EH (cell line): ENCODE results near the gene TTC24.
"Not testable (repeated sequence)": the region's sequence is repeated elsewhere in the genome, so short reads cannot be mapped to it uniquely, and the experiment has no call there.

Experiments
- DNase-seq: peaks from one replicate; pipeline ENCODE4 v3.0.0-alpha.2; 2015; ENCODE audit warnings: low read depth

The TTC24 gene

GRCh38 chr1:156587927-156588326 is 8.4 kb downstream of the TTC24 start:
- not testable (repeated sequence) for DNase-seq

- no peak for DNase-seq
Measured at GRCh38 chr1:156589546-156589945, 10.0 kb downstream of the TTC24 start.

- no peak for DNase-seq
Measured at GRCh38 chr1:156590326-156591180, 11.0 kb downstream of the TTC24 start.

- no peak for DNase-seq
Measured at GRCh38 chr1:156591181-156591431, 11.6 kb downstream of the TTC24 start.

- DNase-seq, result peak; percentile 72
Measured at GRCh38 chr1:156591432-156592157, 12.1 kb downstream of the TTC24 start, which contains the start of gene NAXE. Gene NAXE (plus strand): TSS chr1:156591776. CDS start chr1:156591805, 29 bp downstream.

- no peak for DNase-seq
Measured at GRCh38 chr1:156592158-156592909, 12.8 kb downstream of the TTC24 start.

- no peak for DNase-seq
Measured at GRCh38 chr1:156592910-156593660, 13.6 kb downstream of the TTC24 start.

GRCh38 chr1:156593661-156593989 is 14.1 kb downstream of the TTC24 start:
- no peak for DNase-seq

GRCh38 chr1:156594190-156594589 is 14.7 kb downstream of the TTC24 start:
- no peak for DNase-seq

GRCh38 chr1:156595016-156595415 is 15.5 kb downstream of the TTC24 start:
- no peak for DNase-seq

- no peak for DNase-seq
Measured at GRCh38 chr1:156596426-156596825, 16.9 kb downstream of the TTC24 start.

GRCh38 chr1:156598125-156598524 is 18.6 kb downstream of the TTC24 start:
- no peak for DNase-seq

- no peak for DNase-seq
Measured at GRCh38 chr1:156598731-156599432, 19.4 kb downstream of the TTC24 start.

- no peak for DNase-seq
Measured at GRCh38 chr1:156599811-156600210, 20.3 kb downstream of the TTC24 start.

- no peak for DNase-seq
Measured at GRCh38 chr1:156600733-156601121, 21.2 kb downstream of the TTC24 start.

GRCh38 chr1:156601122-156601830 is 21.8 kb downstream of the TTC24 start, which contains the start of gene GPATCH4:
Gene GPATCH4 (minus strand): TSS chr1:156601479.
- peak; percentile 94 for DNase-seq

GRCh38 chr1:156601892-156602291 is 22.4 kb downstream of the TTC24 start:
- no peak for DNase-seq

- DNase-seq, result no peak
Measured at GRCh38 chr1:156602557-156602993, 23.1 kb downstream of the TTC24 start.

GRCh38 chr1:156607344-156607743 is 27.8 kb downstream of the TTC24 start:
- not testable (repeated sequence) for DNase-seq

GRCh38 chr1:156608036-156608674 is 28.6 kb downstream of the TTC24 start:
- DNase-seq, result peak; percentile 82
